Measurements from ENCODE around the gene MAP7D2. TPM values are rescaled to one million over a fixed set of nuclear protein-coding genes. Genes with fewer than 3 reads are reported as not detected.

The MAP7D2 gene
- total RNA-seq, 1 experiment from 2014 or later: 0.19 TPM

DNA sequence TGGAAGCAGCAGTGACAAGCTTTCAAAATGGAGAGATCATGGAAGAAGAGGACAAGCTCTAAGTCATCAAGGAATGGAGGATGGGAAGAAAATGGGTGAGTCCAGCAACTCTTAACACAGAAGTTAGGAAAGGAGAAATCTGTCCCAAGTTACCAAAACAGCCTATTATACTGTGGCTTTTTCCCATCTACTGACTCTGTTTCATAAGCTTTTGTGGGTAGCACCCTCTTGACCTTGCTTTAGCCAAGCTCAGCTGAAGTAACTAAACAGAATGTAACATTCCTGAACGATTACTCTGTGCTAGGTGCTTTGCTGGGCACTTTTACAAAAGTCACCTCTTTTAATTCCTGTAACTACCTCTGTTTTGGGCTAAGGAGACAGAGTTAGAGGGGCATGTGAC lies 54.9 kb downstream of the MAP7D2 start:
- H3K4me3 Mint-ChIP-seq (ENCODE audit: unreplicated experiment): no peak overlapping the region
- H3K36me3 Mint-ChIP-seq (ENCODE audit: insufficient read depth, unreplicated experiment): peaks cover 4% of the 10 kb centered on the region
- TF ChIP-seq, protein P1, sequence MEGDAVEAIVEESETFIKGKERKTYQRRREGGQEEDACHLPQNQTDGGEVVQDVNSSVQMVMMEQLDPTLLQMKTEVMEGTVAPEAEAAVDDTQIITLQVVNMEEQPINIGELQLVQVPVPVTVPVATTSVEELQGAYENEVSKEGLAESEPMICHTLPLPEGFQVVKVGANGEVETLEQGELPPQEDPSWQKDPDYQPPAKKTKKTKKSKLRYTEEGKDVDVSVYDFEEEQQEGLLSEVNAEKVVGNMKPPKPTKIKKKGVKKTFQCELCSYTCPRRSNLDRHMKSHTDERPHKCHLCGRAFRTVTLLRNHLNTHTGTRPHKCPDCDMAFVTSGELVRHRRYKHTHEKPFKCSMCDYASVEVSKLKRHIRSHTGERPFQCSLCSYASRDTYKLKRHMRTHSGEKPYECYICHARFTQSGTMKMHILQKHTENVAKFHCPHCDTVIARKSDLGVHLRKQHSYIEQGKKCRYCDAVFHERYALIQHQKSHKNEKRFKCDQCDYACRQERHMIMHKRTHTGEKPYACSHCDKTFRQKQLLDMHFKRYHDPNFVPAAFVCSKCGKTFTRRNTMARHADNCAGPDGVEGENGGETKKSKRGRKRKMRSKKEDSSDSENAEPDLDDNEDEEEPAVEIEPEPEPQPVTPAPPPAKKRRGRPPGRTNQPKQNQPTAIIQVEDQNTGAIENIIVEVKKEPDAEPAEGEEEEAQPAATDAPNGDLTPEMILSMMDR (IDR thresholded peaks at IDR 0.05; ENCODE audit: unreplicated experiment): no peak
- peak; percentile 29 for DNase-seq (ENCODE audit: unreplicated experiment)
- H3K9me3 Mint-ChIP-seq (ENCODE audit: unreplicated experiment): no peaks in the 10 kb centered on the region
- ChIA-PET POLR2A (interaction anchor here (0.6 kb wide), 1 partner anchor 11 kb away, joined by 3 read pairs; no protein-coding TSS in a partner anchor), CTCF (interaction anchor here (0.6 to 2.4 kb wide), 5 partner anchors 12 to 700 kb away, joined by 3 to 19 read pairs (median 3); no protein-coding TSS in a partner anchor)
- peaks cover 11% of the 10 kb centered on the region for H3K4me1 Mint-ChIP-seq (ENCODE audit: insufficient read depth, unreplicated experiment)
- no peak overlapping the region for H3K27ac Mint-ChIP-seq (ENCODE audit: low read depth, unreplicated experiment)
- intact Hi-C loops (cut with micrococcal nuclease): loop anchor here (10.0 kb wide), 1 partner anchor 383 kb away; no protein-coding TSS in a partner anchor
- peaks cover 66% of the 10 kb centered on the region for H3K27me3 Mint-ChIP-seq (ENCODE audit: insufficient read depth, unreplicated experiment)
- no TSS peak for BruUV-seq (replicated peaks)

DNA sequence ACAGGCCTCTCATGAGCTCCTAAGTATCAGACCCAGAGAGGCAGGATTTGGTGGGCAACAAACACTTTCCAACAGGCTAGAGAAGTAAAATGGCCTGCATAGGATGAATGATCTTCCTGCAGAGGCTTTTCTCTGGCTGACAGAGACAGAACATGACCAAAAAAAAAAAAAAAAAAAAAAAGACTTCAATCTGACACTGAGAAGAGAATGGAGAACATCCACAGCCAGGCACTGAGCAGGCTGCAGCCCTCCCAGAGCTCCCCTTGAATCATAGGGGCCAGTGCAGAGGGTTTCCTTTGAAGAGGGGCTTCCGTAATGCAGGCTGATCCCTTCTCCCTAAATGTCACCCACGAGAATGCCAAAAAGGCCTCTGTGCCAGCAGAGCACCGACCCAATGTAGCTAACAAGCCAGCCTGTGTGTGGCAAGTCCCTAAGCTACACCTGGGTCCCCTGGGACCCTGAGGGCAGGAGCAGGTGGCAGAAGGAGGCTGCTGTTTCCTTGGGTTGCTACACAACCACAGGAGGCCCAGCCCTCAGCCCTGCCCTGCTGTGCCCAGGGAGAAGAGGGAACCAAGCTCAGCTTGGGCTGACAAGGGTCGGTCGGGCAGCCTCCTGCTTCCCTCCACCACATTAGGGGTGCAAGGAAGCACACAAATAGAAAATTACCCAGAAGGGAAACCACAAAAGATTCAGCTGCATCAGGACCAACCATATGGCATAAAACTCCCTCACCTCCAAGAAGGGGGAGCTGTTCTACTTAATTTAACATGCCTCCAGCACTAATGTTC lies 55.6 kb downstream of the MAP7D2 start:
- Mint-ChIP-seq H3K27me3 (ENCODE audit: insufficient read depth, unreplicated experiment) (peaks cover 73% of the 10 kb centered on the region), H3K4me1 (ENCODE audit: insufficient read depth, unreplicated experiment) (peaks cover 13% of the 10 kb centered on the region), H3K4me3 (ENCODE audit: unreplicated experiment) (no peak overlapping the region), H3K9me3 (ENCODE audit: unreplicated experiment) (no peaks in the 10 kb centered on the region), H3K36me3 (ENCODE audit: insufficient read depth, unreplicated experiment) (peaks cover 4% of the 10 kb centered on the region), H3K27ac (ENCODE audit: low read depth, unreplicated experiment) (no peak overlapping the region)
- CTCF ChIA-PET: interaction anchor here (0.6 to 2.4 kb wide), 6 partner anchors 11 to 700 kb away, joined by 3 to 19 read pairs (median 3); no protein-coding TSS in a partner anchor
- POLR2A ChIA-PET: interaction anchor here (0.6 kb wide), 1 partner anchor 10 kb away, joined by 3 read pairs; no protein-coding TSS in a partner anchor
- BruUV-seq (replicated peaks): no TSS peak
- DNase-seq (ENCODE audit: unreplicated experiment): no peak
- intact Hi-C loops (cut with micrococcal nuclease): loop anchor here (10.0 kb wide), 1 partner anchor 384 kb away; no protein-coding TSS in a partner anchor
- TF ChIP-seq, protein P1 (IDR thresholded peaks at IDR 0.05; ENCODE audit: unreplicated experiment): no peak

DNA sequence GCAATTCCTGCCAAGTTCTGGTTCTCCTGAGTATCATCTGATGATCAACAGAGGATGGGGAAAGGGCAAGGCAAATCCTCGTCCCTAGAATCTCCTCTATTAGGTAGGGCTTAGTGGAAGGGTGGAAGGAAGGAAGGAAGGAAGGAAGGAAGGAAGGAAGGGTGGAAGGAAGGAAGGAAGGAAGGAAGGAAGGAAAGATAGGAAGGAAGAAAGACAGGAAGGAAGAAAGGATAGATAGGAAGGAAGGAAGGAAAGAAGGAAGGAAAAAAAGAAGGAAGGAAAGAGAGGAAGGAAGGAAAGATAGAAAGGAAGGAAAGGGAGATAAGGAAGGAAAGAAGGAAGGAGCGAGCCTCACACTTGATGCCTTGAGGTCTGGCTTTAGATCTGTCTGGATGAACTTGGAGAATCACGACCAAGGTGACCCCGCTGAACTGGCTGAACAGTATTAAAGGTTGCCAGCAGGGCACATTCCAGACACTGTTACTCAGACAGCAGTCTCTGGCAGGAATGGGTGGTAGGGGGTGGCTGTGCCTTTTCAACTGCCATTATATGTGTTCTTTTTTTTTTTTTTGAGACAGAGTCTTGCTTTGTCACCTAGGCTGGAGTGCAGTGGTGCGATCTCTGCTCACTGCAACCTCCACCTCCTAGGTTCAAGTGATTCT lies 57.1 kb downstream of the MAP7D2 start:
- TF ChIP-seq, protein P1 (IDR thresholded peaks at IDR 0.05; ENCODE audit: unreplicated experiment): no peak
- Mint-ChIP-seq H3K27me3 (ENCODE audit: insufficient read depth, unreplicated experiment) (peaks cover 80% of the 10 kb centered on the region), H3K9me3 (ENCODE audit: unreplicated experiment) (no peaks in the 10 kb centered on the region), H3K4me3 (ENCODE audit: unreplicated experiment) (no peak overlapping the region), H3K36me3 (ENCODE audit: insufficient read depth, unreplicated experiment) (no peaks in the 10 kb centered on the region), H3K27ac (ENCODE audit: low read depth, unreplicated experiment) (no peak overlapping the region), H3K4me1 (ENCODE audit: insufficient read depth, unreplicated experiment) (peaks cover 13% of the 10 kb centered on the region)
- intact Hi-C loops (cut with micrococcal nuclease): loop anchor here (10.0 kb wide), 1 partner anchor 385 kb away; no protein-coding TSS in a partner anchor
- ChIA-PET POLR2A (no interaction called here), CTCF (interaction anchor here (2.0 kb wide), 1 partner anchor 7 kb away, joined by 8 read pairs; no protein-coding TSS in a partner anchor)
- DNase-seq (ENCODE audit: unreplicated experiment): peak; percentile 11
- BruUV-seq (replicated peaks): no TSS peak

DNA sequence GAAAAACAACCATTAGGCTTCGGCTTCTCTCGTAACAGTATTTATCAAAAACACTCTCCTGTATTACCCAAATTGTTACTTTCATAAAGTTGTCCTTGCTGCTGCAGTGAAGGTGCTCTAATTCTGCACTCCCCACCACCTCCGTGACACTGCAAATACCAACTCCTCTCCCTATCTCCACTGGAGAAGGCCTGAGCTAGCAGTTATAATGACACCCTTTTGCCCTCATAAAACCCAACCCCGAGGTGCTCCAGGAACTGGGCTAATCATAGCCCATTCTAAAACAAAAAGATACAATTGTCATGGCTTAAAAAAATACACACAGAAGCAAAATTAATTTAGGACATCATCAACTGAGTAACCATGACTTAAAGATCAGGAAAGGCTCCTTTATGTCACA lies 59.2 kb downstream of the MAP7D2 start:
- ChIA-PET CTCF (interaction anchor here (0.7 to 2.0 kb wide), 4 partner anchors 9 to 152 kb away, joined by 3 to 8 read pairs (median 4); no protein-coding TSS in a partner anchor), POLR2A (interaction anchor here (0.6 kb wide), 1 partner anchor 33 kb away, joined by 3 read pairs; no protein-coding TSS in a partner anchor)
- intact Hi-C loops (cut with micrococcal nuclease): no loop called here
- no peak overlapping the region for H3K4me3 Mint-ChIP-seq (ENCODE audit: unreplicated experiment)
- BruUV-seq (replicated peaks): no TSS peak
- H3K36me3 Mint-ChIP-seq (ENCODE audit: insufficient read depth, unreplicated experiment): no peaks in the 10 kb centered on the region
- peaks cover 82% of the 10 kb centered on the region for H3K27me3 Mint-ChIP-seq (ENCODE audit: insufficient read depth, unreplicated experiment)
- H3K4me1 Mint-ChIP-seq (ENCODE audit: insufficient read depth, unreplicated experiment): peaks cover 12% of the 10 kb centered on the region
- H3K27ac Mint-ChIP-seq (ENCODE audit: low read depth, unreplicated experiment): no peak overlapping the region
- H3K9me3 Mint-ChIP-seq (ENCODE audit: unreplicated experiment): no peaks in the 10 kb centered on the region
- TF ChIP-seq, protein P1 (IDR thresholded peaks at IDR 0.05; ENCODE audit: unreplicated experiment): no peak
- DNase-seq (ENCODE audit: unreplicated experiment): no peak
